GM19463 (cell line): ENCODE data around the gene ARHGAP6.

Experiments used
- ATAC-seq: cut with Tn5 transposase; IDR thresholded peaks from one replicate; pipeline ENCODE4 v1.9.1; 2021; ENCODE audit warnings: mild to moderate bottlenecking, moderate library complexity; ENCODE audit not compliant: unreplicated experiment

The ARHGAP6 gene

GRCh38 chrX:11403631-11404030 is 262.1 kb downstream of the ARHGAP6 start:
- ATAC-seq, result no peak

DNA sequence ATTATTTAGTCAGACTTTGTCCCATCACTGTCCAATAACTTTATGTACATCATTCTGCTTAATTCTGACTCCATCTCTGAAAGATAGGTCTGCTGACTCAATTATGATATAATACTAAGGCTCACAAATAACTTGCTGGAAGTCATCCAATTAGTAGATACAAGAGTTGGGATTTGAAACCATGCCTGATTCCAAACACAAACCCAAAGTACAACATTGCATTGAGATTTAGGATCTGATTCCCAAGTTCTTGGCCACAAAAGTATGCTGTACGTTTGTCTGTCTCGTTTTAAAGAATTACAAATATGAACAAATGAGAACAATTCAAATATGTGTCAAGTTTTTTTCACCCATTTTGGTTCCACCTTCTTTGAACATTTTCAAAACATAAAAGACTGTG is 263.8 kb downstream of the ARHGAP6 start:
- ATAC-seq, result no peak

DNA sequence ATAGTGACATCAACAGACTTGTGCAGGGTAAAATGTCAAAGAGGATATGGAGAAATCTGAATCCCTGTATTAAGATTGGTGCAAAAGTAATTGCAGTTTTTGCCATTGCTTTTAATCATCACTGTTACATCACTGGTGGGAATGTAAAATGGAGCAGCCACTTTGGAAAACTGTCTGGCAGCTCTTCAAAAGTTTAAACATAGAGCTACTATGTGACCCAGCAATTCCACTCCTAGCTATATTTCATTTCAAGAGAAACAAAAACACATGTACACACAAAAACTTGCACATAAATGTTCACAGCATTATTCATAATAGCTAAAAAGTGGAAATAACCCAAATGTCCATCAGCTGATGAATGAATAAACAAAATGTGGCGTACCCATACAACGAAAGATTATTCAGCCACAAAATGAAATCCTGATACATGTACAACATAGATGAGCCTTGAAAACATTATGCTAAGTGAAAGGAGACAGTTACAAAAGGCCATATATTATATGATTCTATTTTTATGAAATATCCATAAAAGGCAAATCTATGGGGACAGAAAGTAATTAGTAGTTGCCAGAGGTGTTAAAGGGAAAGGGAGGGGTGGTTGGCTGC is 266.1 kb downstream of the ARHGAP6 start:
- ATAC-seq, result no peak

- ATAC-seq, result no peak
These were observed 266.9 kb downstream of the ARHGAP6 start for GRCh38 chrX:11398785-11399184.

- ATAC-seq, result no peak
These were observed 267.6 kb downstream of the ARHGAP6 start for GRCh38 chrX:11398139-11398538.

DNA sequence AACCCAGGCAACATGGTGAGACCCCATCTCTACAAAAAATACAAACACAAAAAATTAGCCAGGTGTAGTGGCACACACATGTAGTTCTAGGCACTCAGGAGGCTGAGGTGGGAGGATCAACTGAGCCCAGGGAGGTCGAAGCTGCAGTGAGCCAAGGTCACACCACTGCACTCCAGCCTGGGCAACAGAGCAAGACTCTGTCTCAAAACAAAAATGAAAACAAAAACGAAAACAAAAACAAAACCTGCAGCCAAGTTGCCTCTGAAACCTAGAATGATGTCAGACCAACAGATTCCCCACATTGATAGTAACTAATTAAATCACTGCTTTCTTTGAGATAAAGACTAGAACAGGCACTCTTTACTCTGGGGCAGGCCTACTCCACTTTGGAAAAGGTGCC is 268.0 kb downstream of the ARHGAP6 start:
- peak; percentile 95 for ATAC-seq

DNA sequence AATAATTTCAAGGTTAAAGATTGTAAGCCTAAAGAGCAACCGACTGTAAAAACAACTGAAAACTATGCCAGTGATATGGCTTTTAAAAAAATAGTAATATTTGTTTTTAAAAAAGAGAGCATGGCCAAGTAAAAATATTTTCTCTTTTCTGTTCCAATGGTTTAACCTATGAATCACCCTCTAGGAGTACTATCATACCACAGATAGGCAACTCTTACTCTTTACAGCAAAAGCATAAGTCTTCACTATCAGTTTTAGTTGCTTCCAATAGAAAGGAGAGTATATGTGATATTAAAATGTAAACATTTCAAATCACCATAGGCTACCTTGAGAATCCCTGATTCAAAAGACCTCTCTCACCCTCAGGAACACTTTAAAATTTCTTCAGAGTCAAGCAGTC is 269.9 kb downstream of the ARHGAP6 start:
- ATAC-seq, result no peak

DNA sequence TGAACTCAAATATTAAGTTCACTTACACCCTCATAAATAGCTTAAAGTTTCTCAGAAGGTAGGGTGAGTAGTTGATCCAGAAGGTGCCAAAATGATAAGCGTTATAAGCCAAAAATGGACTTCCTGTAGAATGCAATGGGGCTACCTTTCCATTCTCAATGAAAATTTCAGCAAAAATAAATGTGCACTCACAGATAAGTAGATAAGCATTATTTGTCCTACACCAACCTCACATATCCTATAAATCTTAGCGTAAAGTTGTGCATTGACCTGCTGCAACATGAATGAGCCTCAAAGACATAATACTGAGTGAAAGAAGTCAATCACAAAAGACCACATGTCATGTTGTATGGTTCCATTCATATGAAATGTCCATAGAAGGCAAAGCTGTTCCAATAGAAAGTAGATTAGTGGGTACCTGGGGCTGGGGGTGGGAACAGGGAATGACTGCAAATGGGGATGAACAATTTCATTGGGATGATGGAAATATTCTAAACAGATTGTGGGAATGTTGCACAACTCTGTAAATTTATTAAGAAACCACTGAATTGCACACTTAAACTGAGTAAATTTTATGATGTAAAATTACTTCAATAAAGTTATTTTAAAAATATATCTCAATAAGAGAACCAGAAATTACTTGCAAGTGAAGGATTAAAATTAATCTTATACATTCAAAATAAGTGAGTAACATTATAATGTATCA is 271.6 kb downstream of the ARHGAP6 start:
- no peak for ATAC-seq

DNA sequence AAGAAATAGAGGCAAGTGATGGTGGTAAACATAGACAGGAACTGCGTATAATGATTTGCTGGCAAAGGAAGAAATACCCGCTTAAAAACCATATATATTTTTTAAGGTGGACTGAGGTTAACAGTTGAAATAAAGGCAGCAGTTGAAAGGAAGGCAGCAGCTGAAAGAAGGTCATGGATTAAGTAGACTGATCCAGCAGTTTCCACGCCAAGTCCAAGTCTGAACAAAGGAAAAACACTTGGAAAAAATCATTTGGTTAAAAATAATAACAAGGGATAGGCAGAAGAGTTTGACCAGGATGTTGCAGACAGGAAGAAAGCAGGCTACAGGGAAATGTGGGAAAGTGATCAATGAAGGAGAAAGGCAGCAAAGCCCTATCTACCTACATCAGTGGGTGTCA is 278.9 kb downstream of the ARHGAP6 start:
- no peak for ATAC-seq

DNA sequence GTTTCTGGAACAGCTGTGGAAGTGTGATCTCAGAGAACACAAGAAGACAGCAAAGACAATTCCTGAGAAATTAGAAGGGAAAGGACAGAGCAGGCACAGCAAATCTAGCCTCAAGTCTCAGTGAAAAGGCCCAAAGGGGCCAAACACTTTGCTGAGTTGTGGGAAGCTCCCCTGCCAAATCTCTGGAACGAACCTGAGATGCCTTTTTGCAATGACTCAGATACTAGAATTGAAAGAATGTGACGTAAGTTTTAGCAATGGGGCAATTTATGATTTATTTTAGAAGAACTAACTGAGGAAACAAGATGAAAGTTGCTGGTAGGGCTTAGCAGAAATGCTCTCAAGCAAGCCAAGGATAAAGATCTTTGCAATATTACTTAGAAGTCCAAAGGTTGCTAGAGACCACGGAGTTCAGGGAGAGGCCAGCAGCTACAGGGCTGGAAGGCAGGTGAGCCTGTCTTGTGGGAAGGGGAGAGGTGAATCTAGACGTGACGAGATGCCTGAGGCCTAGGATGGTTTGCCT is 279.7 kb downstream of the ARHGAP6 start:
- peak; percentile 57 for ATAC-seq

- no peak for ATAC-seq
These were observed 282.8 kb downstream of the ARHGAP6 start for GRCh38 chrX:11382930-11383329.

GRCh38 chrX:11381464-11381863 is 284.3 kb downstream of the ARHGAP6 start:
- ATAC-seq, result peak; percentile 83

DNA sequence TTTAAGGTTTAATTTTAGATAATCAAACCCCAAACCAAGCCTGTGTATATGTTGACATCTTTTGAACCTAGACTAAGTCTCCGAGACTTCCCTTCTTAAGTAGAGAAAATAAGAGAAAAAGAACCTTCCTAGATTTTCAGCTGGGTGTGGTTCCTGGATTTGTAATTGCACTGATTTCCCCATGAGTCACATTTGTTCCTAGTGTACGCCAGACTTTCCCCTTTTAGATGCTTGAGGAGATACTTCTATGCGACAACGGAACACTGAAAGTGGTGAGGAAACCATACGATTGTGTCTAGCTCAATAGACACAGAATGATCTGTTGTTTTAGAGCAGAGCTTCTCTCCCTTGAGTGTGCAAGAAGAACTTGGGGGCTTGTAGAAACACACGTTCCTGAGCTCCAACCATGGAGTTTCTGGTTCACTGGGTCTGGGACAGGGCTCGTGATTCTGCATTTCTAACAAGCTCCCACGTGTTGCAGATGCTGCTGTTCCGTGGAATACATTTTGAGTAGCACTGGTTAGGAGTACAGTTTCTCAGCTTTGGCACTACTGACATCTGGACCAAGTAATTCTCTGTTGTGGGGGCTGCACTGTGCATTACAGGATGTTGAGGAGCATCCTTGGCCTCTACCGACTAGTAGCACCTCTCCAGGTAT is 285.4 kb downstream of the ARHGAP6 start:
- ATAC-seq, result no peak

GRCh38 chrX:11376163-11376562 is 289.6 kb downstream of the ARHGAP6 start:
- ATAC-seq, result no peak

GRCh38 chrX:11375614-11376119 is 290.1 kb downstream of the ARHGAP6 start:
- no peak for ATAC-seq

GRCh38 chrX:11374570-11374969 is 291.1 kb downstream of the ARHGAP6 start:
- ATAC-seq, result no peak

DNA sequence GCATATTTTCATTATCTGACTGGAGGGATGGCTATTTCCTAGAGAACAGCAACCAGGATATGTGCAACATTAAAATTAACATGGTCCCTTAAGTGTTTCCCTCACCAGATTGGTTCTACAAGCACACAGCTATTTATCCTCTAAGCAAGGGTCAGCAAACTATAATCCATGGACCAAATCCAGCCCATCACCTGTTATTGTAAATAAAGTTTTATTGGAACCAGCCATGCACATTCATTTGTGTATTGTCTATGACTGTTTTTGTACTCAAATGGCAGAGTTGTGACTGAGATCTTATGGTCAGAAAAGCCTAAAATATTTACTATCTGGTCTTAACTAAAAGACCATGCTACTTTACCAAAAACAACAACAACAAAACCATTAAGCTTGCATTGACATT is 294.6 kb downstream of the ARHGAP6 start:
- ATAC-seq, result no peak

DNA sequence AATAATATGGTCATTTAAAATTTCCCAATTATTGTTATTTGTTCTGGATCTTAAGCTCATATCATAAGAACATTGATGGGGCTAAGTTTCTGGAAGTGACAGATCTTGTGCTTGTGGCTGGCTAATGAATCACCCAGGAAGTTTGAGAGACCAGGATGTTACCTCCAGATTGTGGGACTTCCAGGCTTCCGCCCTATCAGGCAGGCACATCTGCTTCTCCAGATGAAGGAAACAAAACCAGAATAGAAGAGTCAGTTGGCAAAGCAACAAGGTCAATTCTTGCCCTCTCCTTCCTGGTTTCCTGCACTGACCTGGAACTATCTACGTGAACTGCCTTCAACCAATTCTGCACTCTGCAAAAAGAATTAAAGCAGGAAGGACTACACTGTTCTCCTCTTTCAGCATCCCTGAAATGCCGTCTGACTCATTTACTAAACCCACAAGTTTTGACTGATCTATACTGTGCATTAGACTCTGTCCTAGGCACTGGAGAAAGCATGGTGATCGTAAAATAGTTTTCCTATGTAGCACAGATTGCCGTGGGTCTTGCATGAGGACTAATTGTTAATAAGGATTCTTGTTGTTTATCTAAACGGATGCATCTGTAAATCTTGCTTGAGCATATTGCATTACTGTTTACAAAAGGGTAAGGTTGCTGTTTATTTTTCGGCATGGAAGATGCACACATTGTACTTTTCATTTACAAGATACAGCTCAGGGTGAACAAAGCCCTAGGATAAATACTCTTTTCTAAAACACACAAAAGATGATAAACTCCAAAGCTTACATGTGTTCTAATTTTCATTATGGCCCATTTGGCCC is 297.9 kb downstream of the ARHGAP6 start:
- ATAC-seq, result no peak

GRCh38 chrX:11366998-11367595 is 298.6 kb downstream of the ARHGAP6 start:
- ATAC-seq, result no peak

DNA sequence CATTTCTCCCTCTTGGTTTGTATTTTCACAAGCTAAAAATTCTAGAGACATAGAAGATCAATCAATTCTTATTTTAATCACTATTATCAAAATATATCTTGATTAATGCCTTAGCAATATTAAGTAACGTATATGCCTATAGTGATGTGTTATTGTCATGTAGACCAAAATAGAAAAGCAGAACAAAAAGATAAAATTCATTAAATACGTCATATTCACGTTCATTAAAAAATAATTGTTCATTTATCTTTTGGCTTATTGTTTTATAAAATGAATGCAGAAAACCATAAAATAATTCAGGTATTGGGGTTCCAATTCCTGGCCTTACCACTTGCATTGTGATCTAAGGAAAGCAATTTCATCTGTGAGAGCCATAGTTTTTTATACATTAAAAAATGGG is 300.3 kb downstream of the ARHGAP6 start:
- ATAC-seq, result no peak

DNA sequence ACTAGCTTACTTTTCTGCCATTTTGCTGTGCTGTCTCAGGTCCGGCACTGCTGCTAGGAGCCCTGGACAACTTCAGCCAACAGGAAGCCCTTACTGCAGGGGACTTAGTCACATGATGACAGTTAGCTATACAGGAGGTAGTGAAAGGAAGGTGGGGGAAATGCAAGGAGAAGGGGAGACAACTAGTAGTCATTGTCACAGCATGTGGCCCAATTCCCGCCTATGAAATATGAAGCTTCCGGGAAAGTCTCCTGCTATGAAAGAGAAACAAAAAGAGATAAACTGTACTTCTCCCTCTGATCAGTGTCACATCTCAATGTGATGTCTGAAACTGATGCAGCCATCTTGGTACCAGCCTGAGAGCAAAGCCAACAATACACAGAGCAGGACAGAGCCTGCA is 300.9 kb downstream of the ARHGAP6 start:
- no peak for ATAC-seq
